Measurements from ENCODE around the gene SH3RF2. TPM values are rescaled to one million over a fixed set of nuclear protein-coding genes. Genes with fewer than 3 reads are reported as not detected.
"Not testable (repeated sequence)": the region's sequence is repeated elsewhere in the genome, so short reads cannot be mapped to it uniquely, and the experiment has no call there.

The SH3RF2 gene
- polyA plus RNA-seq, 12 donors: 4.3 to 20.0 (median 7.7) TPM; not detected in 1

GRCh38 chr5:146005723-146006122 is 69.3 kb downstream of the SH3RF2 start:
- no peak for DNase-seq

GRCh38 chr5:146006470-146007190 is 70.3 kb downstream of the SH3RF2 start:
- DNase-seq: no peak

- no peak for DNase-seq
Measured at GRCh38 chr5:146007270-146007669, 70.9 kb downstream of the SH3RF2 start.

- no peak for DNase-seq
Measured at GRCh38 chr5:146007989-146008388, 71.6 kb downstream of the SH3RF2 start.

- no peak for DNase-seq
Measured at GRCh38 chr5:146009020-146009419, 72.6 kb downstream of the SH3RF2 start.

GRCh38 chr5:146010447-146010846 is 74.1 kb downstream of the SH3RF2 start:
- not testable (repeated sequence) for DNase-seq

DNA sequence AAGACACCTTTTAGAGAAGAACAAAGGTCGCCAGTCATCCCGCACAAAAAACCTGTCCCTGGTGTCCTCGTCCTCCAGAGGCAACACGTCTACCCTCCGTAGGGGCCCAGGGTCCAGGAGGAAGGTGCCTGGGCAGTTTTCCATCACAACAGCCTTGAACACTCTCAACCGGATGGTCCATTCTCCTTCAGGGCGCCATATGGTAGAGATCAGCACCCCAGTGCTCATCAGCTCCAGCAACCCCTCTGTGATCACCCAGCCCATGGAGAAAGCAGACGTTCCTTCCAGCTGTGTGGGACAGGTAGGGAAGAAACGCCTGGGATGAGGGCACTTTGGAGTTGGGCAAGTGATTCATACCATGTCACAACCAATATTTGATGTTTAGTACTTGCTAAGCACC is 77.4 kb downstream of the SH3RF2 start:
- DNase-seq: no peak

- no peak for DNase-seq
Measured at GRCh38 chr5:146015001-146015400, 78.6 kb downstream of the SH3RF2 start.

GRCh38 chr5:146016764-146017484 is 80.5 kb downstream of the SH3RF2 start:
- DNase-seq: no peak

DNA sequence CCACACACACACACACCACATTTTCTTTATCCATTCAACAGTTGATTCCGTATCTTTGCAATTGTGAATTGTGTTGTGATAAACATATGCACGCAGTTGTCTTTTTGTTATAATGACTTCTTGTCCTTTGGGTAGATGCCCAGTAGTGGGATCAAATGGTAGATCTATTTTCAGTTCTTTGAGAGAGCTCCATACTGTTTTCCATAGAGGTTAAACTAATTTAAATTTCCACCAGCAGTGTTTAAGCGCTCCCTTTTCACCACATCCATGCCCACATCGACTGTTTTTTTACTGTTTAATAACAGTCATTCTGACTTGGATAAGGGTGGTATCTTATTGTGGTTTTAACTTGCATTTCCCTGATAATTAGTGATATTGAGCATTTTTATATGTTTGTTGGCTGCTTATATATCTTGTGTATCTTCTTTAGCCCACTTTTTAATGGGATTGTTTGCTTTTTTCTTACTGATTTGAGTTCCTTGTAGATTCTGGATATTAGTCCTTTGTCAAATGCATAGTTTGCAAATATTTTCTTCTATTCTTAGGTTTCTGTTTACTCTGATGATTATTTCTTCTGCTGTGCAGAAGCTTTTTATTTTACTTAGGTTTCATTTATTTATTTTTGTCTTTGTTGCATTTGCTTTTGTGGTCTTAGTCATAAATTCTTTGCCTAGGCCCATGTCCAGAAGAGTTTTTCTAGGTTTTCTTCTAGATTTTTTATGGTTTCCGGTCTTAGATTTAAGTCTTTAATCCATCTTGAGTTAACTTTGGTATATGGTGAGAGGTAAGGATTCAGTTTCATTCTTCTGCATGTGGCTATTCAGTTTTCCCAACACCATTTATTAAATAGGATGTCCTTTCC is 82.4 kb downstream of the SH3RF2 start:
- no peak for DNase-seq

GRCh38 chr5:146020100-146020499 is 83.7 kb downstream of the SH3RF2 start:
- DNase-seq: no peak

DNA sequence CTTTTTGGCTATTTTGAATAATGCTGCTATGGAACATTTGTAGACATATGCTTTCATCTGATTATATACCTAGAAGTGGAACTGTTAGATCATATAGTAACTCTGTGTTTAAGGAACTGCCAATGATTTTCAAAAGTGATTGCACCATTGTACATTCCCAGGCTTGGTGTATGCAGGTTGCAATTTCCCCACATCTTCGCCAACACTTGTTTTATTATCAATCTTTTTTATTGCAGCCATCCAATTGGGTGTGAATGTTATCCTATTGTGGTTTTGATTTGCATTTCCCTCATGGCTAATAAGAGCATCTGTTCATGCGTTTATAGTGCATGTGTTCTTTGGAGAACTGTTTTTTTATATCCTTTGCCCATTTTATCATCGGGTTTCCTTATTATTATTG is 87.7 kb downstream of the SH3RF2 start:
- DNase-seq: no peak

DNA sequence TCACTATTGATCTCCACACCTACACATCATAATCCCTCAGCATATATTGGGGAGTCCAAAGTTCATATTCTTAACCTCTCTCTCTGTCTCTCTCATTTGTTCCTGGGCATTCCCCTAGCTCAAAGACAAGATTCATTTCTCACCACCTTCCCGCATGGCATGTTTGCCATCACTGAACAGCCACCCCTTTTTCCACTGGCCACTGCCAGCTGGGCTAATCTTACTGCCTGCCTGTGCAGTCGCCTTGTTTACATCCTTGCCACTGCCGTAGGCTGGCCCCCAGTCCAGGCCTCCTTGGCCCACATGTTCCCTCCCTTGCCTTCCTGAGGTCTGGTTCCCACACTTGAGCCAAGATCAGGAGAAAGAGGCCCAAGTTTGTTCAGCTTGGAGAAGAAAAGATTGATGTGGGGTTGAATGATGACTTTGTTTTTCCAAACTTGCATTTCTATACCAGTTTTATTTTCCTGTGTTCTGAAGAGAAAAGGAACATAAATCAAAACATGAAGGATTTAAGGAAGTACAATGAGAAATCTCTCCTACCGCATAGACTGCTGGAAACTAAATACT is 88.8 kb downstream of the SH3RF2 start:
- no peak for DNase-seq

DNA sequence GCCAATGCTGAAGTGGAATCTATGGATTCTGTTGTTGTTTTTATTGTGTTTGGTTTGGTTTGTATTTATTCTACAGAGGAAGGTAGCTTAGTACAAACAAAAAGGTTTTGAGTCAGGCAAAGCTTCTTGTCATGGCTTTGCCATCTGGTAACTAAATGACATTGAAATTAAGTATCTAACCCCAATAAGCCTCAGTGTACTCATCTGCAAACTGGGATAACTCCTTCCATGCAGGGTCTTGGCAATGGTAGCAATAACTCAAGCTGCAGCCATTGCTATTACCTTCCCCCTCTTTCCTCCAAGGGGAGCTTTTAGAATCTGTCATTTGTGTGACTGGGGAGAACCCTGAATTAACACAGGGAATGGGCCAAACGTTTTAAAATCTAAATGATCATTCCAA is 89.3 kb downstream of the SH3RF2 start:
- DNase-seq: no peak

DNA sequence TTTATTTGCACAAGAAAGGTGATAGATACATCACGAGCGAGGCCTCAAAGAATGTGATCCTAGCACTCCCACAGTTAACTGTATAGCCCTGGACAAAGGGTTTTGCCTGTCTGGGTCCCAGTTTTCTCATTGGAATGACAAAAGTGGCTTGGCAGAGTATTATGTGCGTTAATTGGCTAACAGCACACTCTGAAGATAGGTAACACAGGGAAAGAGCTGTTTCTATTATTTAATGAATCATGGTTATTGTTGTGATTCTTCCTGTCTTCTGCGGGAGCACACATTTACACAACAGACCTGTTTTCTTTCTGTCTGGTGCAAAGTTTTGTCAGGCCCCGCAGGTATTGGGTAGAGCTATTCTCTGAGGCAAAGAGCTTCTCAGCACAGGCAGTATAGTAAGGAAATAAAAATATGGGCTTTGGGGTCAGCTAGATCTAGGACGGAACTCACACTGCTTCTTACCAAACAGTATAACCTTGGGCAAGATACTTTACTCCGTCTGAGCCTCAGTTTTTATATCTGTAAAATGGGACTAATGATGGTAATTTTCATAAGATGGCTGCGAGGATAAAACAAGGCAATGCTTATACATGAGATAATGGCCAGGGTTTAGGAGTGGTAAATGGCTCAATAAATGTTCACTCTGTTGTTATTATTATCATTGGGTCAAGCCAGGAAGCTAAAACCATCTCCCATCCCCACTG is 90.1 kb downstream of the SH3RF2 start:
- DNase-seq: no peak

DNA sequence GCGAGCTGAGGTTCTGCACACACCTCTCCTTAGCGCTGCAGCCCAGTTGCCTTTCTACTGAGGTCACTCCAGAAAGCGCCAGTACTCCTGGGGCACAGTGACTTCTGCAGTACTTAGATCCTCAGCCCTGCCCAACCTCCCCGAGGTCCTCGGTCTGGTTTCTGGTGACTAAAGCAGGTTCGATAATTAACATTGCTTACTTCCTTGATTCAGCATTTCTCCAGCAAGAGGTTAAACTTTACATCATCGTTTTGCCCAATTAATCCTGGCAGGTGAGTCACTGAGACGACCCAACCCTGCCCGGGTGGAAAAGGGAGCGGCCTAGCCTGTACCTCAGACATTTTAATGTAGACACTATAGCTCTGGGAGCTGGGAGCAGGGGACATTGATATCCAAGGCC is 91.4 kb downstream of the SH3RF2 start:
- no peak for DNase-seq

- no peak for DNase-seq
Measured at GRCh38 chr5:146032911-146033310, 96.5 kb downstream of the SH3RF2 start.

- no peak for DNase-seq
Measured at GRCh38 chr5:146034127-146034526, 97.7 kb downstream of the SH3RF2 start.

- DNase-seq: no peak
Measured at GRCh38 chr5:146034605-146035004, 98.2 kb downstream of the SH3RF2 start.

- no peak for DNase-seq
Measured at GRCh38 chr5:146039420-146039819, 103.0 kb downstream of the SH3RF2 start.

GRCh38 chr5:146040527-146040926 is 104.1 kb downstream of the SH3RF2 start:
- no peak for DNase-seq
